Cardiac septum (tissue), 1 donor: Measurements from ENCODE around the gene CLEC11A. TPM values are rescaled to one million over a fixed set of nuclear protein-coding genes. Genes with fewer than 3 reads are reported as not detected.

Experiments
- DNase-seq: peaks from one replicate; pipeline ENCODE4 v3.0.0-alpha.2; 2020; ENCODE audit warnings: low spot score
- intact Hi-C: fragments of 100-400 bp; cut with DNase I; formaldehyde crosslinking; loops from one replicate; pipeline ENCODE4 v1.14.0; 2022
- total RNA-seq: library from RNA; stranded (reverse); fragmentation: NEBNext Ultra II Directional; extraction: Animal tissue kit (Norgen Biotek cat#: 25700); gene quantifications from one replicate; pipeline ENCODE4 v1.2.1, GENCODE V29; 2021
- donor health status: DM: no; HTN: no; CAD: no.

CLEC11A gene
- total RNA-seq, 1 donor from 2014 or later = 5.1 TPM

DNA sequence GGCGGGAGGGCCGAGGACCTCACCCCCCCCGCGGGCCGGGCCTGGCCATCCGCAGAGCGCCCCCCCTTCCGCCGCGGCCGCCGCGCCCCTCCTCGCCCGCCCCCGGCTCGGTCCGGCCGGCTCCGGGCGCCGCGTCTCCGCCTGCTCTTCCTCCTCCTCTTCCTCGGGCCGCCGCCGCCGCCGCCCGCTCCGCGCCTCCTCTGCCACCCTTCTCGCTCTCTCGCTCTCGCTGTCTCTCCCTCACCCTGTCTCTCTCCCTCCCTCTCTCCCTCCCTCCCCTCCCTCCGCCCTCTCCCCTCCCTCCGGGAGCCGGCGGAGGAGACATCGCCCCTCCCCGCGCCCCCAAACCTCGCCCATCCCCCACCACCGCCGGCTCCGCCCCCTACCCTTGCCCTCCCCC lies 3.6 kb upstream of the CLEC11A start, which contains the start of gene SHANK1:
Gene SHANK1, minus strand, starts transcription at position 237 of the 400 bp plus-strand sequence. CDS start 2,883 bp downstream, outside the sequence.
- intact Hi-C loops = no loop called here
- DNase-seq = no peak

DNA sequence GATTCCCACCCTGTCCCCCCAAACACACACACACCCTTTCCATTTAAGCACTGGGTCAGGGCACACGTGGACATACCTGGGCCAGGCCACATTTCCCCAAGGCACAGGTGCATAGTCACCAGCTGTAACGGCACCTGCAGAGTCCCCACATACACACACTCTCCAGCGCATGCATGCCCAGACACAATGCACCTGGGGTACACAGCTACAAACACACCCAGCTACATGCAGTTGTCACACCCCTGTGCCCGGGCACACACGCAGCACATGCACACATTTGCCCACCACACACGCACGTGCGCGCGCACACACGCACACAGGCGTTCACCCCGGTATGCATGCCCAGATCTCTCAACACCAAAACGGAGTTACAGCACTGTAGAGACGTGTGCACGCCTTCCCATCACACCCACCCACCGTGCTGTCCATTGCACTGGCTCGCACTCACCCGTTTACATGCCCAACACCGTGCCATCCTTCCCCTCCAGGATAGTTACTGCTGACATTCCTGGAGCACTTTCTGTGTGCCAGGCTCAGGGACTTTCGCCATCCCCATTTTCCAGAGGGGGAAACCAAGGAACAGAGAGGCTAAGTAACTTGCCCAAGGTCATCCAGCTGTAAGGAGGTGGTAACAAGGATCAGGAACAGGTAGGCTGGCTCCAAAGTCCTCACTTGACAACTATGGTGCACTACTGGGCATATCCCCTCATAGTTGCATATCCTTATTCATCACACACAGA lies 2.8 kb upstream of the CLEC11A start:
- intact Hi-C loops = loop anchor here (10.0 kb wide), 1 partner anchor 204 kb away; no protein-coding TSS in a partner anchor
- DNase-seq = no peak

- intact Hi-C loops = loop anchor here (10.0 kb wide), 1 partner anchor 204 kb away; no protein-coding TSS in a partner anchor
- no peak for DNase-seq
These were observed 2.2 kb upstream of the CLEC11A start for GRCh38 chr19:50720921-50721381.

- intact Hi-C loops = loop anchor here (10.0 kb wide), 1 partner anchor 203 kb away; no protein-coding TSS in a partner anchor
- no peak for DNase-seq
These were observed 1.6 kb upstream of the CLEC11A start for GRCh38 chr19:50721441-50722137.

DNA sequence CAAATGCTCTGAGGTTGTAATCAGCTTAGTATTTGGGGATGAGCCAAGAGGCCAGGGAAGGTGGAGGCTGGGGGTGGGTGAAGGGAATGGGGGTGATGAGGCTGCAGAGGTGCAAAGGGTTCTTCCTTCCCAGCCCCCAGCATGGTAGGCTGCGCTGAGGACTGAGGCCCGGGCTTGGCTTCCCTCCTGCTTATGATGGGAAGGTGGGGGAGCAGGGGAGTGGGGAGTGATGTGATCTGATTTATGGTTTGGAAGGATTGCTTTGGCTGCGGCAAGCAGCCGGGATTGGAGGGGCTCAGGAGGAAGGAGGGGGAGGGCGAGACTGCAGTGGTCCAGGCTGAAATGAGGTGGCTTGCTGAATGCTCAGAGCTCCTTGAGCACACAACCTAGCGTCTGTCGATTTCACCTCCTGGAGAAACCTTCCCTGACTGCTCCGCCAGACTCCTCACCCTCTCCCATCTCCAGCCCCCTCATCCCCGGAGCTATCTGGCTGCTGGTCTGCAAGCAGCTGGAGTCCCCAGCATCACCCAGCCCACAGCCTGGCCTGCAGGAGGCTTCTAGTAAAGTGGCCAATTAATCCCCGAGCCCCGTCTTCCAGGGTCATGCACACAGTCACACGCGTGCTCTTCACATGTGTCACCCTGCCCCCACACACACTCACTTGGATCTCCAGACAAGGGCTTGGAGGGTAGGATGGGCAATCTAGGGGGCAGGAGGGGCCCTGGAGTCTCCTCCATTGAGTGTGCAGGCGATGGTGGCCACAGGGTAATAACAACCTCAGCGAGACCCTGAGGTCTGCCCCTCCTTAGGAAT lies 757 bp upstream of the CLEC11A start:
- intact Hi-C loops = loop anchor here (10.0 kb wide), 1 partner anchor 202 kb away; no protein-coding TSS in a partner anchor
- DNase-seq = no peak

DNA sequence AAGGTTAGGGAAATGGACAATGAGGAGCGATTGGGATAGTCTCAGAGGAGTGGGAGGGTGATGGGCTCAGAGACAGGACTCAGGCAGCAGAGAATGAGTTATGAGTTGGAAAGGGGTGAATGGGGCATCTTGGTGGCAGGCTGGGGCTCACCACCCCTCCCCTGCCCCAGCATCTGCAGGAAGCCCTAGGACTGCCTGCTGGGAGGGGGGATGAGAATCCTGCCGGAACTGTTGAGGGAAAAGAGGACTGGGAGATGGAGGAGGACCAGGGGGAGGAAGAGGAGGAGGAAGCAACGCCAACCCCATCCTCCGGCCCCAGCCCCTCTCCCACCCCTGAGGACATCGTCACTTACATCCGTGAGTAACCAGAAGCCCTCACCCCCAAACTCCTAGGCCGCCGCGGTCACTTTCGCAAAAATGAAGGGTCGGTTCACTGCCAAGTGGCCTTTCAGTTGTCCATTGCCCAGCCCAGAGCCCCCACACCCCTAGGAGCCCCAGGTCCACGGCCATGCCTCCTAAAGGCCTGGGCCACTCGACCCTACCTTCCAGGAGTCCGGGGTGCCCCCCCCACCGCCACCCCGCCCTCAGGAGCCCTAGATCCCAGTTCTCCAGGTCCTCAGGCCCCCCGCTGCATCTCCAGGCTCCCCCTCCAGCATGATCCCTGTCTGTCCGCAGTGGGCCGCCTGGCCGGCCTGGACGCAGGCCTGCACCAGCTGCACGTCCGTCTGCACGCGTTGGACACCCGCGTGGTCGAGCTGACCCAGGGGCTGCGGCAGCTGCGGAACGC lies 764 bp downstream of the CLEC11A start:
- DNase-seq = no peak
- intact Hi-C loops = loop anchor here (10.0 kb wide), 1 partner anchor 201 kb away; no protein-coding TSS in a partner anchor

DNA sequence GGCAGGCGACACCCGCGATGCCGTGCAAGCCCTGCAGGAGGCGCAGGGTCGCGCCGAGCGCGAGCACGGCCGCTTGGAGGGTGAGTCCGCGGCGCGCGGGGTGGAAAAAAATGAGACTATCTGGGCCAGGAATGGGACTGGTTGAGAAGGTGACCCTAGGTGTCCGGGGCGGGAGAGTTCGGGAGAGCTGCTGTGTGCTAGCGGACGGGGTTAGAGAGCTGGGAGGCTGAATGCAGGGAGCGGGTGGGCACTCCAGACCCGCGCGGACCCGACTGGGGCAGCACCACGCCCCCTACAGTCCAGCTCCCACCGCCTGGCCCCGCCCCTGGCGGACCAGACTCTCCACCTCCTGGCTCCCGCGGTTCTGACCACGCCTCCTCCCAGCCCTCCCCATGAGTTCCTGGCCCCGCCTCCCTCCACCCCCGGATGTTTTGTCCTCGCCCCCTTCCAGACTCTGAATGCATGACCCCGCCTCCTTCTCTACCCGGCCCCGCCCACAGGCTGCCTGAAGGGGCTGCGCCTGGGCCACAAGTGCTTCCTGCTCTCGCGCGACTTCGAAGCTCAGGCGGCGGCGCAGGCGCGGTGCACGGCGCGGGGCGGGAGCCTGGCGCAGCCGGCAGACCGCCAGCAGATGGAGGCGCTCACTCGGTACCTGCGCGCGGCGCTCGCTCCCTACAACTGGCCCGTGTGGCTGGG lies 1.5 kb downstream of the CLEC11A start:
- peak; percentile 98 for DNase-seq
- intact Hi-C loops = loop anchor here (10.0 kb wide), 1 partner anchor 200 kb away; no protein-coding TSS in a partner anchor

- peak; percentile 69 for DNase-seq
- intact Hi-C loops = loop anchor here (10.0 kb wide), 1 partner anchor 199 kb away; no protein-coding TSS in a partner anchor
These were observed 2.2 kb downstream of the CLEC11A start for GRCh38 chr19:50725218-50725910.

DNA sequence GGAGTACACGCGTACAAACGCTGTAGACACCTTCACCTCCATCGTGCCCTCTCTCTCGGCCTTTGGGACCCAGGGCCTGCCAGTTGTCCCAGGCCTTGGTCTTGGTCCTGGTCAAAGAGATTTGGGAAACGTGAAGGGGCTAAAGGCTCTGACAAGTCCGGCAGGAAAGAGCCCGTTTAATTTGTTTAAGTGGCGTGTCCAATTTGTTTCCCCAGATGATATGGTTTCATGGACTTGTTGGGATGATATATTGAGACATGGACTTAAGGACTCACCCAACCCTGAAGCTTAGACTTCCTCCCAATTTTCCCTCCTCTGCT lies 2.7 kb downstream of the CLEC11A start:
- no peak for DNase-seq
- intact Hi-C loops = loop anchor here (10.0 kb wide), 1 partner anchor 199 kb away; no protein-coding TSS in a partner anchor

- peak; percentile 79 for DNase-seq
- intact Hi-C loops = loop anchor here (10.0 kb wide), 1 partner anchor 197 kb away; no protein-coding TSS in a partner anchor
These were observed 5.0 kb downstream of the CLEC11A start for GRCh38 chr19:50728084-50728737.

DNA sequence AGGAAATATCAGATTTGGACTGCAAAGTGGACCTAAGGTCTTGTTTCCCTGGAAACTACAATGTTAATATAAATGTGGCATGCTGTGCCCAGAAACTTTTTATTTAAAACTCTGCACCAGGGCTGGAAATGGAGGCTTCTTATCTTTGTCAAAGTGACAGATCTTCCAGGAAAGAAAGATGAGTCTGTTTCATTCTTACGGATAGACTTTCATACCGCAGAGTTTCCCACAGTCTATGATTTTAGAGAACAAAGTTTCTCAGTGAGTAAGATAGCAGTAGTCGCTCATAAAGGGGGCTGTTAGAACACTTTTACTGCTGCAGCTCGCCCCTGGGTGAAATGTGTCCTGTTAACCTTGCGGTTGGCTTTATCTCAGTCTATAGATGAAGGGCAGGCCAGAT lies 6.7 kb downstream of the CLEC11A start:
- intact Hi-C loops = loop anchor here (10.0 kb wide), 1 partner anchor 195 kb away; no protein-coding TSS in a partner anchor

DNA sequence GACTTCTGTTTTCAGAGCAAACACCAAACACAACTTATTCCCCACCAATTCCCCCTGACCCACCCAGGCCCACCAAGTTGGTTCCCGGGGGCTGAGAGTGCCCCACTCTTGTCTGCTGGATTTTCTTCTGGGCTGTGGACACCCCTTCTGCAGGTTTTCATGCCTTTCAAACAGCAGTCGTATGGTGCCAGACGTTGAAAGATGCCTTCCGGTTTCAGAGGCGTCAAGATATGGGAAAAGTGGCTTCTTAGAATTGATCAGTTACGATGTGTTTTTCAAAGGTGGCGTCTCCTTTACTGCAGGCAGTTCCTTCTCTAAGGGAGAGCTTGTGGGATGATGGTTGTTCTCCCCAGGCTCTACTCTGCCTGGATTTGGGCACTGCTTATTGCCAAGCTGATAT lies 12.7 kb downstream of the CLEC11A start:
- intact Hi-C loops = no loop called here
- no peak for DNase-seq

More for the DNA sequence above, 6.7 kb downstream of the CLEC11A start:
- no peak for DNase-seq

GRCh38 chr19:50736338-50736737 lies 13.2 kb downstream of the CLEC11A start:
- no peak for DNase-seq
- intact Hi-C loops = no loop called here

DNA sequence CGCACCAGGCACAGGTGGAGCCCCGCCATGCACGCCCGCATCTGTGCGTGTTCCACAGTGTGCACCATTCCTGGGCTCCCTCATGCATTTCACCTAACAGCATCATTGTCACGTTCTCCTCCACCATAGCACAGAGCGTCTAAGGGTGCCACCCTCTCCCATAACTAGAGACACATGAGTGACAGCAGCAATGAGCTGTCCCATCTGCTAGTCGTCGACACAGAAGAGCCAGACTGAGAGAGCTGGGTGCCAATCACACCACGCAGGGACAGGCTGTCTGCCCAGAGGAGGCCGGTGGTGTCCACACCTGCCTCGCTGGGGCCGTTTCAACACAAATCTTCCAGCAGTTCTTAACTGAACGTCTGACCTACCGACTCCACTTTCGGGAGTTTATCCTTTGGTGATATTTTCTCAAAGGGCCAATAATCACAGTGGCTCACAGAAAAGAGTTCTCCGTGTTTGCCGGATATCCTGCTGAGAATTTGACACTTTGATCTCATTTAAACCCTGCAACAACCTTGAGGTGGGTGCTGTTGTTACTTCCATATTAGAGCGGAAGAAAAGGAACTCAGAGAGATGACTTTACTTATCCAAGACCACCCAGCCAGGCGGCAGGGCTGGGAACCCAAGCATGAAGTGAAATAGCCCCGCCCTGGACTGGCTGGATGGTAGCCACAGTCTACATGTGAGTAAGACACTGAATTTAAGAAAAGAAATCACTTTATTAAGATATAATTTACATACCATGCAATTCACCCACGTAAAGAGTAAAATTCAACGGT lies 16.2 kb downstream of the CLEC11A start:
- DNase-seq = no peak
- intact Hi-C loops = no loop called here

- intact Hi-C loops = no loop called here
- no peak for DNase-seq
These were observed 16.8 kb downstream of the CLEC11A start for GRCh38 chr19:50739914-50740426.
